Measurements from ENCODE around the gene COL9A3. TPM values are rescaled to one million over a fixed set of nuclear protein-coding genes. Genes with fewer than 3 reads are reported as not detected.
"Not testable (repeated sequence)": the region's sequence is repeated elsewhere in the genome, so short reads cannot be mapped to it uniquely, and the experiment has no call there.

Gene COL9A3
- total RNA-seq, 1 experiment from 2014 or later: 8.5 TPM

DNA sequence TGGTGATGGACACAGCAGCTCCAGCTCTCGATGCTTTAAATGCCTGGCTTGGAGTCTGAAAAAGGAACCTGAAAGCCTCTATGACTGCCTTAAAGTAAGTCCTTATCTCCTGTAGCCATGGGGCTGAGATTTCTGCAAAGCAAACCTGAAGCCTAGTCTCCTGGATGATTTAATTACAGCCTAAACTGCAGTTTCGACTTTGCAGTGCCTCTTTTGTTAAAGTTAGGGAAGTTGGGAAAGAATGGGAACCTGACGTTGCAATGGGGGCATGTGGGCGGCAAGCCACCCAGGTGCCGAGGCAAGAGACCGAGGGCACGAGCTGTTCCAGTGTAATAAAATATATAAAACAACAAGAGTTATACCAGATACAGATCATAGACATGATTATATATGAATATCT lies 56.4 kb downstream of the COL9A3 start:
- peaks cover 9% of the 10 kb centered on the region for H3K4me1 ChIP-seq (replicated peaks; ENCODE audit: insufficient read depth)
- H3K36me3 ChIP-seq (ENCODE audit: low read depth): no peaks in the 10 kb centered on the region
- no peaks in the 10 kb centered on the region for H3K9me2 ChIP-seq (ENCODE audit: insufficient read depth)
- H3K4me3 ChIP-seq: no peak overlapping the region
- DNase-seq: no peak
- no peak overlapping the region for H2AFZ ChIP-seq
- ChIA-PET POLR2A (ENCODE audit: unreplicated experiment) (no interaction called here), CTCF (interaction anchor here (0.6 to 1.9 kb wide), 3 partner anchors 12 to 751 kb away, joined by 4 to 10 read pairs (median 6); partner anchors contain the start of genes LSM14B and TCFL5)
- no peak overlapping the region for H3K27ac ChIP-seq
- peak overlapping the region; percentile 62 for H3K4me2 ChIP-seq
- H3K79me2 ChIP-seq (ENCODE audit: low read depth): no peaks in the 10 kb centered on the region
- H3K9me3 ChIP-seq (ENCODE audit: insufficient read depth, low read depth): no peaks in the 10 kb centered on the region
- H3F3A ChIP-seq (ENCODE audit: insufficient read depth, low read depth): peaks cover 38% of the 10 kb centered on the region
- intact Hi-C loops (cut with micrococcal nuclease; ENCODE audit: unreplicated experiment): loop anchor here (2.0 kb wide), 2 partner anchors 50 to 136 kb away; no protein-coding TSS in a partner anchor
- TF ChIP-seq, protein P1, sequence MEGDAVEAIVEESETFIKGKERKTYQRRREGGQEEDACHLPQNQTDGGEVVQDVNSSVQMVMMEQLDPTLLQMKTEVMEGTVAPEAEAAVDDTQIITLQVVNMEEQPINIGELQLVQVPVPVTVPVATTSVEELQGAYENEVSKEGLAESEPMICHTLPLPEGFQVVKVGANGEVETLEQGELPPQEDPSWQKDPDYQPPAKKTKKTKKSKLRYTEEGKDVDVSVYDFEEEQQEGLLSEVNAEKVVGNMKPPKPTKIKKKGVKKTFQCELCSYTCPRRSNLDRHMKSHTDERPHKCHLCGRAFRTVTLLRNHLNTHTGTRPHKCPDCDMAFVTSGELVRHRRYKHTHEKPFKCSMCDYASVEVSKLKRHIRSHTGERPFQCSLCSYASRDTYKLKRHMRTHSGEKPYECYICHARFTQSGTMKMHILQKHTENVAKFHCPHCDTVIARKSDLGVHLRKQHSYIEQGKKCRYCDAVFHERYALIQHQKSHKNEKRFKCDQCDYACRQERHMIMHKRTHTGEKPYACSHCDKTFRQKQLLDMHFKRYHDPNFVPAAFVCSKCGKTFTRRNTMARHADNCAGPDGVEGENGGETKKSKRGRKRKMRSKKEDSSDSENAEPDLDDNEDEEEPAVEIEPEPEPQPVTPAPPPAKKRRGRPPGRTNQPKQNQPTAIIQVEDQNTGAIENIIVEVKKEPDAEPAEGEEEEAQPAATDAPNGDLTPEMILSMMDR (conservative IDR thresholded peaks at IDR 0.05): no peak
- no peak for TF ChIP-seq EZH2 (IDR thresholded peaks at IDR 0.05; ENCODE audit: low read depth)
- no peaks in the 10 kb centered on the region for H3K27me3 ChIP-seq (ENCODE audit: insufficient read depth, low read depth)
- H4K20me1 ChIP-seq (ENCODE audit: insufficient read depth): no peaks in the 10 kb centered on the region; the same call in none of the 2 replicates
- no TSS peak for BruUV-seq (replicated peaks)

DNA sequence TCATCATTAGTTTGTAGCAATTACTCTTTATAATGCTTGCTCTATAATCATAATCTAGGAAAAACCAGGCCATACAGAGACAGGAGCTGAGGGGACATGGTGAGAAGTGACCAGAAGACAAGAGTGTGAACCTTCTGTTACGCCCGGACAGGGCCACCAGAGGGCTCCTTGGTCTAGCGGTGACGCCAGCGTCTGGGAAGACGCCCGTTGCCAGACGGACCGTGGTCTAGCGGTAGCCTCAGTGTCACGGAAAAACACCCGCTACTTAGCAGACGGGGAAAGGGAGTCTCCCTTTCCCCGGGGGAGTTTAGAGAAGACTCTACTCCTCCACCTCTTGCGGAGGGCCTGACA lies 56.8 kb downstream of the COL9A3 start:
- POLR2A ChIA-PET (ENCODE audit: unreplicated experiment); H3K79me2 ChIP-seq (ENCODE audit: low read depth); H3K27ac ChIP-seq; H3K9me2 ChIP-seq (ENCODE audit: insufficient read depth); BruUV-seq (replicated peaks); H4K20me1 ChIP-seq (ENCODE audit: insufficient read depth); H3K4me1 ChIP-seq (replicated peaks; ENCODE audit: insufficient read depth); H3K9me3 ChIP-seq (ENCODE audit: insufficient read depth, low read depth); H3K36me3 ChIP-seq (ENCODE audit: low read depth); H3K27me3 ChIP-seq (ENCODE audit: insufficient read depth, low read depth): not testable (repeated sequence)
- TF ChIP-seq, protein P1 (conservative IDR thresholded peaks at IDR 0.05): peak; percentile 75
- Histone ChIP-seq H3K4me2 (peak overlapping the region; percentile 62), H3K4me3 (peak overlapping the region; percentile 39; the same call in 1 of the 2 replicates), H3F3A (ENCODE audit: insufficient read depth, low read depth) (peaks cover 41% of the 10 kb centered on the region), H2AFZ (peak overlapping the region; percentile 45; the same call in 1 of the 2 replicates)
- DNase-seq: peak; percentile 62 to 80
- intact Hi-C loops (cut with micrococcal nuclease; ENCODE audit: unreplicated experiment): loop anchor here (2.0 kb wide), 2 partner anchors 51 to 135 kb away; no protein-coding TSS in a partner anchor
- CTCF ChIA-PET: interaction anchor here (1.0 to 1.9 kb wide), 2 partner anchors 12 to 51 kb away, joined by 4 to 10 read pairs; partner anchors contain the start of gene TCFL5

DNA sequence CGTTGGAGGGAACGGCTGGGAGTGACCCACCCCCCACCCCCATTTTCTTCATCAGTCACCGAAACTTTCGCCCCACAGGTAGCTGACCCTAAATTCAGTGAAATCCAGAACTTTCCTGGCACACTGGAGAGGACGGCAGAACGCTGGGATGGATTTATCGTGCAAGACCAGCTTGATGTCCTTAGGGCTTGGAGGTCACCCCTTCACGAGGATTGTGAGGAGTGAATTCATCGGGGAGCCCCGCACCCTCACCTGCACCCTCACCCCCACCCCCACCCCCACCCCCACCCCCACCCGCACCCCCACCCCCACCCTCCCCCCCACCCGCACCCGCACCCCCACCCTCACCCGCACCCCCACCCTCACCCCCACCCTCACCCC lies 58.1 kb downstream of the COL9A3 start:
- Histone ChIP-seq H4K20me1 (ENCODE audit: insufficient read depth) (no peaks in the 10 kb centered on the region; the same call in none of the 2 replicates), H3K27me3 (ENCODE audit: insufficient read depth, low read depth) (no peaks in the 10 kb centered on the region), H3F3A (ENCODE audit: insufficient read depth, low read depth) (peaks cover 49% of the 10 kb centered on the region), H2AFZ (no peak overlapping the region), H3K9me2 (ENCODE audit: insufficient read depth) (no peaks in the 10 kb centered on the region), H3K4me2 (peak overlapping the region; percentile 62), H3K27ac (no peak overlapping the region), H3K4me1 (replicated peaks; ENCODE audit: insufficient read depth) (peaks cover 9% of the 10 kb centered on the region), H3K9me3 (ENCODE audit: insufficient read depth, low read depth) (no peaks in the 10 kb centered on the region), H3K79me2 (ENCODE audit: low read depth) (no peaks in the 10 kb centered on the region), H3K36me3 (ENCODE audit: low read depth) (no peaks in the 10 kb centered on the region), H3K4me3 (no peak overlapping the region)
- BruUV-seq (replicated peaks): no TSS peak
- ChIA-PET CTCF (interaction anchor here (0.6 to 0.9 kb wide), 3 partner anchors 13 to 153 kb away, joined by 3 to 9 read pairs (median 3); no protein-coding TSS in a partner anchor), POLR2A (ENCODE audit: unreplicated experiment) (interaction anchor here (0.6 kb wide), 3 partner anchors 50 to 1166 kb away, joined by 3 to 6 read pairs (median 4); no protein-coding TSS in a partner anchor)
- intact Hi-C loops (cut with micrococcal nuclease; ENCODE audit: unreplicated experiment): no loop called here
- no peak for DNase-seq
- TF ChIP-seq, protein P1 (conservative IDR thresholded peaks at IDR 0.05): no peak
- TF ChIP-seq EZH2 (IDR thresholded peaks at IDR 0.05; ENCODE audit: low read depth): no peak

All from PC-9 (cell line).